SK-N-MC (cell line): Measurements from ENCODE around the gene CD2AP.

Source experiments
- DNase-seq: peaks from one replicate; pipeline ENCODE4 v3.0.0-alpha.2; 2011; ENCODE audit warnings: low read depth, low spot score
- H3K27ac ChIP-seq: fragments of 200-600 bp; sonication (generic); 2 replicates; pipeline ENCODE4 v1.5.1; 2016; ENCODE audit warnings: mixed run types
- H3K36me3 ChIP-seq: fragments of 200-600 bp; sonication (generic); 2 replicates; pipeline ENCODE4 v1.6.1; 2017; ENCODE audit warnings: antibody characterized with exemption, low read length, mixed read lengths; ENCODE audit not compliant: insufficient read depth
- H3K4me3 ChIP-seq: fragments of 200-600 bp; sonication (generic); 2 replicates; pipeline ENCODE4 v1.5.1; 2016
- H3K9ac ChIP-seq: fragments of 200-600 bp; sonication (generic); 2 replicates; pipeline ENCODE4 v1.8.0; 2017; ENCODE audit warnings: mixed run types, mixed read lengths; ENCODE audit not compliant: insufficient read length
- H3K9me3 ChIP-seq: fragments of 200-600 bp; sonication (generic); 2 replicates; pipeline ENCODE4 v1.6.1; 2017; ENCODE audit warnings: low read depth, mild to moderate bottlenecking, antibody characterized with exemption, low read length, moderate library complexity, mixed read lengths
- EZH2 ChIP-seq: fragments of 200-600 bp; sonication (generic); IDR thresholded peaks from one replicate; pipeline ENCODE4 v1.6.1; 2017; ENCODE audit warnings: antibody characterized with exemption
- FOXP2 ChIP-seq: optimal IDR thresholded peaks from 2 replicates; pipeline ENCODE3; 2011; ENCODE audit warnings: mild to moderate bottlenecking, moderate library complexity; ENCODE audit not compliant: insufficient read depth; ENCODE audit errors: extremely low read length, control extremely low read depth
- POLR2AphosphoS5 ChIP-seq: IDR thresholded peaks from 2 replicates; pipeline ENCODE4 v1.6.1; 2012; ENCODE audit warnings: mild to moderate bottlenecking, low read depth, low read length, borderline replicate concordance

Gene CD2AP

GRCh38 chr6:47454713-47455396 lies 22.7 kb upstream of the CD2AP start:
- no peak overlapping the region for H3K4me3 ChIP-seq
- H3K27ac ChIP-seq, result no peak overlapping the region
- no peak for DNase-seq
- no peaks in the 10 kb centered on the region for H3K36me3 ChIP-seq
- no peaks in the 10 kb centered on the region for H3K9me3 ChIP-seq
- no peak overlapping the region for H3K9ac ChIP-seq
- TF ChIP-seq POLR2AphosphoS5 (no peak), EZH2 (no peak), FOXP2 (no peak)

GRCh38 chr6:47455533-47456209 lies 21.9 kb upstream of the CD2AP start:
- Histone ChIP-seq H3K27ac (no peak overlapping the region), H3K9me3 (no peaks in the 10 kb centered on the region), H3K36me3 (no peaks in the 10 kb centered on the region), H3K9ac (no peak overlapping the region), H3K4me3 (no peak overlapping the region)
- DNase-seq, result no peak
- TF ChIP-seq POLR2AphosphoS5 (no peak), EZH2 (no peak), FOXP2 (no peak)

- H3K9me3 ChIP-seq, result no peaks in the 10 kb centered on the region
- no peak for DNase-seq
- H3K27ac ChIP-seq, result no peak overlapping the region
- H3K36me3 ChIP-seq, result no peaks in the 10 kb centered on the region
- no peak for TF ChIP-seq EZH2
- TF ChIP-seq FOXP2, result no peak
- TF ChIP-seq POLR2AphosphoS5, result no peak
- no peak overlapping the region for H3K9ac ChIP-seq
- H3K4me3 ChIP-seq, result no peak overlapping the region
Observed at GRCh38 chr6:47456536-47456975, 21.0 kb upstream of the CD2AP start.

GRCh38 chr6:47457370-47457769 lies 20.2 kb upstream of the CD2AP start:
- Histone ChIP-seq H3K4me3 (no peak overlapping the region), H3K9ac (no peak overlapping the region), H3K27ac (no peak overlapping the region), H3K36me3 (no peaks in the 10 kb centered on the region), H3K9me3 (no peaks in the 10 kb centered on the region)
- no peak for DNase-seq
- TF ChIP-seq FOXP2, result no peak
- no peak for TF ChIP-seq POLR2AphosphoS5
- no peak for TF ChIP-seq EZH2

GRCh38 chr6:47464052-47464451 lies 13.5 kb upstream of the CD2AP start:
- H3K27ac ChIP-seq, result no peak overlapping the region
- DNase-seq, result no peak
- TF ChIP-seq EZH2, result no peak
- no peak for TF ChIP-seq POLR2AphosphoS5
- TF ChIP-seq FOXP2, result no peak

GRCh38 chr6:47465117-47465516 lies 12.5 kb upstream of the CD2AP start:
- H3K27ac ChIP-seq, result no peak overlapping the region
- no peaks in the 10 kb centered on the region for H3K9me3 ChIP-seq
- no peaks in the 10 kb centered on the region for H3K36me3 ChIP-seq
- TF ChIP-seq POLR2AphosphoS5, result no peak
- no peak for TF ChIP-seq EZH2
- TF ChIP-seq FOXP2, result no peak
- DNase-seq, result no peak
- no peak overlapping the region for H3K4me3 ChIP-seq
- no peak overlapping the region for H3K9ac ChIP-seq

More at GRCh38 chr6:47464052-47464451, 13.5 kb upstream of the CD2AP start:
- no peaks in the 10 kb centered on the region for H3K36me3 ChIP-seq
- no peak overlapping the region for H3K4me3 ChIP-seq
- H3K9me3 ChIP-seq, result no peaks in the 10 kb centered on the region
- no peak overlapping the region for H3K9ac ChIP-seq

- DNase-seq, result no peak
- Histone ChIP-seq H3K9ac (no peak overlapping the region), H3K4me3 (no peak overlapping the region), H3K27ac (no peak overlapping the region), H3K36me3 (no peaks in the 10 kb centered on the region), H3K9me3 (no peaks in the 10 kb centered on the region)
- TF ChIP-seq FOXP2, result no peak
- no peak for TF ChIP-seq POLR2AphosphoS5
- TF ChIP-seq EZH2, result no peak
Observed at GRCh38 chr6:47471911-47472310, 5.7 kb upstream of the CD2AP start.

GRCh38 chr6:47473791-47474346 lies 3.7 kb upstream of the CD2AP start:
- Histone ChIP-seq H3K36me3 (no peaks in the 10 kb centered on the region), H3K4me3 (no peak overlapping the region), H3K27ac (no peak overlapping the region), H3K9ac (no peak overlapping the region), H3K9me3 (no peaks in the 10 kb centered on the region)
- TF ChIP-seq EZH2 (no peak), FOXP2 (no peak), POLR2AphosphoS5 (no peak)
- DNase-seq, result no peak
